ENCODE results near the gene IRGQ.

- TF ChIP-seq, protein P1, sequence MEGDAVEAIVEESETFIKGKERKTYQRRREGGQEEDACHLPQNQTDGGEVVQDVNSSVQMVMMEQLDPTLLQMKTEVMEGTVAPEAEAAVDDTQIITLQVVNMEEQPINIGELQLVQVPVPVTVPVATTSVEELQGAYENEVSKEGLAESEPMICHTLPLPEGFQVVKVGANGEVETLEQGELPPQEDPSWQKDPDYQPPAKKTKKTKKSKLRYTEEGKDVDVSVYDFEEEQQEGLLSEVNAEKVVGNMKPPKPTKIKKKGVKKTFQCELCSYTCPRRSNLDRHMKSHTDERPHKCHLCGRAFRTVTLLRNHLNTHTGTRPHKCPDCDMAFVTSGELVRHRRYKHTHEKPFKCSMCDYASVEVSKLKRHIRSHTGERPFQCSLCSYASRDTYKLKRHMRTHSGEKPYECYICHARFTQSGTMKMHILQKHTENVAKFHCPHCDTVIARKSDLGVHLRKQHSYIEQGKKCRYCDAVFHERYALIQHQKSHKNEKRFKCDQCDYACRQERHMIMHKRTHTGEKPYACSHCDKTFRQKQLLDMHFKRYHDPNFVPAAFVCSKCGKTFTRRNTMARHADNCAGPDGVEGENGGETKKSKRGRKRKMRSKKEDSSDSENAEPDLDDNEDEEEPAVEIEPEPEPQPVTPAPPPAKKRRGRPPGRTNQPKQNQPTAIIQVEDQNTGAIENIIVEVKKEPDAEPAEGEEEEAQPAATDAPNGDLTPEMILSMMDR (conservative IDR thresholded peaks at IDR 0.05): no peak
- no peak for TF ChIP-seq EZH2 (IDR thresholded peaks at IDR 0.05; ENCODE audit: low read depth)
Observed at GRCh38 chr19:43633520-43633919, 37.6 kb upstream of the IRGQ start.

All from PC-9 (cell line).